Right hindlimb (tissue), 1 donor: Measurements from ENCODE around the gene AKAP17A.
"Not testable (repeated sequence)": the region's sequence is repeated elsewhere in the genome, so short reads cannot be mapped to it uniquely, and the experiment has no call there.

ENCODE experiments used
- DNase-seq: peaks from one replicate; pipeline ENCODE4 v3.0.0-alpha.2; 2018

The AKAP17A gene, protein sequence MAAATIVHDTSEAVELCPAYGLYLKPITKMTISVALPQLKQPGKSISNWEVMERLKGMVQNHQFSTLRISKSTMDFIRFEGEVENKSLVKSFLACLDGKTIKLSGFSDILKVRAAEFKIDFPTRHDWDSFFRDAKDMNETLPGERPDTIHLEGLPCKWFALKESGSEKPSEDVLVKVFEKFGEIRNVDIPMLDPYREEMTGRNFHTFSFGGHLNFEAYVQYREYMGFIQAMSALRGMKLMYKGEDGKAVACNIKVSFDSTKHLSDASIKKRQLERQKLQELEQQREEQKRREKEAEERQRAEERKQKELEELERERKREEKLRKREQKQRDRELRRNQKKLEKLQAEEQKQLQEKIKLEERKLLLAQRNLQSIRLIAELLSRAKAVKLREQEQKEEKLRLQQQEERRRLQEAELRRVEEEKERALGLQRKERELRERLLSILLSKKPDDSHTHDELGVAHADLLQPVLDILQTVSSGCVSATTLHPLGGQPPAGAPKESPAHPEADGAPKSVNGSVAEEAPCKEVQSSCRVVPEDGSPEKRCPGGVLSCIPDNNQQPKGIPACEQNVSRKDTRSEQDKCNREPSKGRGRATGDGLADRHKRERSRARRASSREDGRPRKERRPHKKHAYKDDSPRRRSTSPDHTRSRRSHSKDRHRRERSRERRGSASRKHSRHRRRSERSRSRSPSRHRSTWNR

DNA sequence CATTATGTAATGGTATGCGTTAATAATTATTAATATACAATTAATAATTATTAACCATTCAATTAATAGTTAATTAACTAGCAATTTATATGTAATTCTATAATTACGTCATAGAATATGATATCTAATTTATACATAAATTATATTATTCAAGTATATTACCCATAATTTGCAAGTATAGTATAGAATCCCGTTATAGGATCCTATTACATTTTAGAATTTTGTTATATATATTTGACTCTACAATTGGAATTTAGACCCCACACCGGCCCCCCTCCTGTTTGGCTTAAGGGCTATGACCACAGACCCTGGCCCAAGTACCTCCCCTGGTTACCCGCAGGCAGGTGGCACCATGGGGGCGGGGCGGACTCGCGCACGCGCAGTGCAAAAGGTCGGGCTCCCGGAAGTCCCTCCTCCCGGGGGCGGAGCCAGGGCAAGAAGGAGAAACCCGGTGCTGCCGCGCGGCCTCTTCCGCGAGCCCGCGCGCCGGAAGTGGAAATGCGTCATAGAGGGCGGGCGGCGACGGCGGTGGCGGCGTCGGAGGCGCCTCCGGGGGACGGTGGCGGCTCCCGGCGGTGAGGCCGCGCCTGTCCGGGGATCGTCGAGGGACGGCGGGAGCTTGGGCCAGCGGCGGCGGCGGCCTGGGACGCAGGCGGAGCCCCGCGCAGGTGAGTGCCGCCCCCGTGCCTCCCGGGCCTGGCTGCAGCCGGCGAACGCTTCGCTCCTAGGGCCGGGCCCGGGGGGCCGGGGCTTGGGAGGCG is at the start of gene AKAP17A:
Gene AKAP17A, plus strand, starts transcription at position 503 of the 761 bp plus-strand sequence. CDS start 1,859 bp downstream, outside the sequence.
- peak; percentile 98 for DNase-seq

DNA sequence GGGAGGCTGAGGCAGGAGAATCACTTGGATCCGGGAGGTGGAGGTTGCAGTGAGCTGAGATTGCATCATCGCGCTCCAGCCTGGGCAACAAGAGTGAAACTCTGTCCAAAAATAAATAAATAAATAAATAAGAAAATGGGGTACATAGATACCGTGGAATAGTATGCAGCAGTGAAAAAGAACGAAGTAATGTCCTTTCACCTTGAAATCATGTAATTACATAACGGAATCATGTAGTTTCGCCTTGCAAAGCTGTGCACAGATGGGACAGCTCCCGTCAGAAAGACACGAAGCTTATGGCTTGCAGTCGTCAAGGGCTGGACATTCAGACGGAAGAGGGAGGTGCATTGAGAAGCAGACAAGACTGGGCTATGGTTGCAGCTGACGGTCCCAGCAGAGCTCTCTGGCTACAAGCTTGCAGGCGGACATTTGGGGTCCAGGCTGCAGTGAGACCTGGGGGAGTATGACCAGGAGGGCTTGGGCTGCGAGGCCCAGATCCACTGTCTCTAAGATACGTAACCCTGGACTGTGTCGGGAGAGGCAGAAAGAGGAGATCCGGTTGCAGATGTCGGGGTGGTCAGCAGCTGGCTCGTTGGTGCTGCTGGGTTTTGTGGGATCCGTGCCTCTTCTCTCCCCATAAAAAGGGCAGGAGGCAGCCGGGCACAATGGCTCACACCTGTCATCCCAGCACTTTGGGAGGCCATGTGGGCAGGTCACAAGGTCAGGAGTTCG is 48.2 kb upstream of the AKAP17A start:
- DNase-seq, result no peak

DNA sequence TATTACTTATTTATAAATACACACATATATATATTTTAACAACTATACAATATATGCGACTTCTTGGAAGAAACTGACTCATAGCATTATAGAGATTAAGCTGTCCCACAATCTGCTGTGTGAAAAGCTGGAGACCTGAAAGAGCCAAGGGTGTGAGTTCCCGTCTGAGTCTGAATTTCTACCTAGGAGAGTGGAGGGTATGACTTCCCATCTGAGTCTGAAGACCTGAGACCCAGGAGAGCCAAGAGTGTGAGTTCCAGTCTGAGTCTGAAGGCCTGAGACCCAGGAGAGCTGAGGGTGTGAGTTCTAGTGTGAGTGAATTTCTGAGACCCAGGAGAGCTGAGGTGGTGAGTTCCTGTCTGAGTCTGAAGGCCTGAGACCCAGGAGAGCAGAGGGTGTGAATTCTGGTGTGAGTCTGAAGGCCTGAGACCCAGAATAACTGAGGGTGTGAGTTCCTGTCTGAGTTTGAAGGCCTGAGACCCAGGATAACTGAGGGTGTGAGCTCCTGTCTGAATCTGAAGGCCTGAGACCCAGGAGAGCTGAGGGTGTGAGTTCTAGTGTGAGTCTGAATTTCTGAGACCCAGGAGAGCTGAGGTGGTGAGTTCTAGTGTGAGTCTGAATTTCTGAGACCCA is 45.5 kb upstream of the AKAP17A start:
- DNase-seq, result no peak

DNA sequence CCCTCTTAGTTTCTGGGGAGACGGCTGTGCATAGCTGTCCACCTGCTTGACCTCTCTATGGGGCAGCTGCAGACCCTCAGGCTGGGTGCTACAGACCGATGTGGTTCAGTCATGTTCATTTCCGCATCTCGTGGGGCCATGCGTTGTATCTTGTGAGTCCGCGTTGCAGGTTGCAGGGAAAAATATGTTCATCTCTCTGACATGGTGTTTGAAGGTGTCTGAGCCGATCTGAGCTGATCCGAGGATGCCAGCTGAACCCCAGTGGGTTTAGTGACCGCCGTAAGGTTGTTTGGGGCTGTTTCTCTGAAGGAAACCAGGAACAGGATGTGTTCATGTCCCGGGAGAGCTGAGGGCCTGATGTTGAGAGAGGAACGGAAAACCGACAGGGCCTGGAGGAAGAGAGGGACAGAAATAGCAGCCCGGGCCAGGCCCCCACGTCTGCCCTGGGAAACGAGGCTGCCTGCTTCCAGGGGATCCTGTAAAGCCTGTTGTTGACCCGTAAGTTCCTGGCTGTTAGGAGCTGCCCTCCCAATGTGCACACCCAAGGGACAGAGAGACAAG is 44.6 kb upstream of the AKAP17A start:
- DNase-seq, result peak; percentile 29

DNA sequence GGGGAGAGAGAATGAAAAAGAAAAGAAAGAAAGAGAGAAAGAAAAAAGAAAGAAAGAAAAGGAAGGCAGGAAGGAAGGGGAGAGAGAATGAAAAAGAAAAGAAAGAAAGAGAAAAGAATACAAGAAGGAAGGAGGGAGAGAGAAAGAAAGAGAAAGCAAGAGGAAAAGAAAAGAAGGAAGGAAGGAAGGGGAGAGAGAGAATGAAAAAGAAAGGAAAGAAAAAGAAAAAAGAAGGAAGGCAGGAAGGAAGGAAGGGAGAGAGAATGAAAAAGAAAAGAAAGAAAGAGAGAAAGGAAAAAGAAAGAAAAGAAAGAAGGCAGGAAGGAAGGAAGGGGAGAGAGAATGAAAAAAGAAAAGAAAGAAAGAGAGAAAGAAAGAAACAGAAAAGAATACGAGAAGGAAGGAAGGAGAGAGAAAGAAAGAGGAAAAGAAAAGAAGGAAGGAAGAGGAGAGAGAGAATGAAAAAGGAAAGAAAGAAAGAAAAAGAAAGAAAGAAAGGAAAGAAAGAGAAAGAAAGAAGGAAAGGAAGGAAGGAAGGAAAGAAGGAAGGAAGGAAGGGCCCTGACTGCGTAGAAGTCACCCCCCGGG is 39.4 kb upstream of the AKAP17A start:
- DNase-seq, result no peak

DNA sequence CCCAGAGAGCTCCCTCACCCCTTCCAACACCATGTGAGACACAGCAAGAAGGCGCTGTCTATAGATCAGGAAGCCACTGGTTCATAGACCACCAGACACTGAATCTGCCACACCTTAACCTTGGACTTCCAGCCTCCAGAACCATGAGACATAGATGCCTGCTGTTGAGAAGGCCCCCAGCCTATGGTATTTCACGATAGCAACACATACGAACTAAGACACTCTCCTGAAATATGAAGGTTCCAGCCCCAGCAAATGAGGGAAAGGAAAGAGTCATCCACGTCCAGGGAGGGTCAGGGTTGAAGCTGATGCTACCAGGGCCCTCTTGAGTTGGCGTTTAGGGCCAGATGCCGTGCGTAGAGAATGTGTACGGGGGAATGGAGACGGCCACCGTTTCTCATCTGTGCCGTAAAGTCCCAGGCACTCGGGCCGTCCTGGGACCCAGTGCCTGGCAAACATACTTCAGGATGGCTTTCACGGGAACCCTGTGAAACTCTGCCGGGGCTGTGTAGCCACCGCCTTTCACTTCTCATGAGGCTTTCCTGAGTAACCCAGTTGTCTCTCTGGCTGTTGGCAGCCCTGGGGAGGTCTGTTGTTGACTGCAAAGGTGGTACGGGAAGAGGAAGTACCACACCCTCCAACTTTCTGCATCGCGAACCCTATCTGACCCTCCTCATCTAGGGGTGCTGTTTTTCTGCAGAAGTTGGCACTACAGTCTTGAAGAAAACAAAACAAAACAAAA is 36.8 kb upstream of the AKAP17A start:
- no peak for DNase-seq

DNA sequence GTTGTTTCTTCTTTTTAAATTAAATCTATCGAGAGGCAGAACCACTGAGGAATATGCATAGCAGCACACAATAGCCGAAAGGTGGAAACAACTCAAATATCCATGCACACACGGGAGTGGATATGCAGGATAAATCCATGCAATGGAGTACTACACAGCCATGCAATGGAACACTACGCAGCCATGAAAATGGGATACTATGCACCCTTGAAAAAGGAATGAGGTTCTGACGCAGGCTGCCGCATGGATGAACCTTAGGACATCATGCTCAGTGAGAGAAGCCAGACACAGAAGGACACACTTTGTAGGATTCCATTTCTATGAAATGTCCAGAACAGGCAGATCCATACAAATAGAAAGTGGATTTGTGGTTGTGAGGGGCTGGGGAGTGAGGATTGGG is 36.0 kb upstream of the AKAP17A start:
- DNase-seq, result no peak

DNA sequence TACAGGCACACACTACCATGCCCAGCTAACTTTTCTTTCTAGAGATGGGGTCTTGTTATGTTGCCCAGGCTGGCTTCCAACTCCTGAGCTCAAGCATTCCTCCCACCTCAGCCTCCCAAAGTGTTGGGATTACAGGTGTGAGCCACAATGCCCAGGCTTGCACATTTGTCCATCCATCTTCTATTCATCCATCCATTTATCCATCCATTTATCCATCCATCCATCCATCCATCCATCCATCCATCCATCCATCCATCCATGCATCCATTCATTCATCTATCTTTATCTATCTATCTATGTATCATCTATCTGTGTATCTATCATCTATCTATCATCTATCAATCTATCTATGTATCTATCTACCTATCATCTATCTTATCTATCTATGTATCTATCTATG is 34.0 kb upstream of the AKAP17A start:
- not testable (repeated sequence) for DNase-seq

DNA sequence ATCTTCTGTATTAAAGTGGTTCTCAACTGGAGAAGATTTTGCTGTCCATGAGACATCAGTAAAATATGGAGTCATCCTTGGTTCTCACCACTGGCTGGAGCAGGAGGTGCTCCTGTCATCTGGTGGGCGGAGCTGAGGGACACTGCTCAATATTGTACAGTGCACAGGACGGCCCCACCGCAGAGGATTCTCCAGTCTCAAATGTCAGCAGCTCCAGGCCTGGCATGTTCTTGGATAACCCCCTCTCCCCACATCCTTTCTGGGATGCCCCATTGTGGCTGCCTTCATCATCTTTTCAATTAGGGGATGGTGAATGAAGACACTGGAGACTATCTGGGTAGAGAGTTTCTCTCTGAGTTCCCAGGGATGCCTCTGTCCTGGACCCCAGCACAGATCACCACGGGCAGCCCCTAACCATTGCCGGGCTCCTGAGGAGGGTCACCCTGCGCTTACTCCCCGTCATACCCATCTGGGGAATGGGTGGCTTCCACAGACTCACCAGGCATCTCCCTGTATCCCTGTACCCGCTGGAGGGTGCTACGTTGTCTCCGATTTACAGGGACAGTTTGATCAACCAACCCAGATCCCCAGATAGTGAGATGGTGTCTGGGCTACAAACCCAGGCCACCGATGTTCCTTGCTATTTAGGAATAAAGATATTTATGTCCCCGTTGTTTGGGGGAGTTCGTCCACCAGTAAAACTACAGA is 32.5 kb upstream of the AKAP17A start:
- DNase-seq, result no peak

DNA sequence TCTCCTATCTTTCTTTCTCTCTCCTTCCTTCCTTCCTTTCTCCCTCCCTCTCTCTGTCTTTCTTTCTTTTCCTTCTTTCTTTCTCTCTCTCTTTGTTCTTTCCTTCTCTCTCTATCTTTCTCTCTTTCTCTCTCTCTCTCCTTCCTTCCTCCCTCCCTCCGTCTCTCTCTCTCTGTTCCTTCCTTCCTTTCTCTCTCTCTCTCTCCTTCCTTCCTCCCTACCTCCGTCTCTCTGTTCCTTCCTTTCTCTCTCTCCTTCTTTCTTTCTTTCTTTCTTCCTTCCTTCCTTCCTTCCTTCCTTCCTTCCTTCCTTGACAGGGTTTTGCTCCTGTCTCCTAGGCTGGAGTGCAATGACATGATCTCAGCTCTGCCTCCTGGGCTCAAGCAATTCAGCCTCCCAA is 30.2 kb upstream of the AKAP17A start:
- DNase-seq, result no peak

DNA sequence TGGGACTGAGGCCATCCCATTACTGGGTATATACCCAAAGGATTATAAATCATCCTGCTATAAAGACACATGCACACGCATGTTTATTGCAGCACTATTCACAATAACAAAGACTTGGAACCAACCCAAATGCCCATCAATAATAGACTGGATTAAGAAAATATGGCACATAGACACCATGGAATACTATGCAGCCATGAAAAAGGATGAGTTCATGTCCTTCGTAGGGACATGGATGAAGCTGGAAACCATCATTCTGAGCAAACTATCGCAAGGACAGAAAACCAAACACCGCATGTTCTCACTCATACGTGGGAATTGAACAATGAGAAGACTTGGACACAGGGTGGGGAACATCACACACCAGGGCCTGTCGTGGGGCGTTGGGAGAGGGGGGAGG is 27.3 kb upstream of the AKAP17A start:
- not testable (repeated sequence) for DNase-seq

DNA sequence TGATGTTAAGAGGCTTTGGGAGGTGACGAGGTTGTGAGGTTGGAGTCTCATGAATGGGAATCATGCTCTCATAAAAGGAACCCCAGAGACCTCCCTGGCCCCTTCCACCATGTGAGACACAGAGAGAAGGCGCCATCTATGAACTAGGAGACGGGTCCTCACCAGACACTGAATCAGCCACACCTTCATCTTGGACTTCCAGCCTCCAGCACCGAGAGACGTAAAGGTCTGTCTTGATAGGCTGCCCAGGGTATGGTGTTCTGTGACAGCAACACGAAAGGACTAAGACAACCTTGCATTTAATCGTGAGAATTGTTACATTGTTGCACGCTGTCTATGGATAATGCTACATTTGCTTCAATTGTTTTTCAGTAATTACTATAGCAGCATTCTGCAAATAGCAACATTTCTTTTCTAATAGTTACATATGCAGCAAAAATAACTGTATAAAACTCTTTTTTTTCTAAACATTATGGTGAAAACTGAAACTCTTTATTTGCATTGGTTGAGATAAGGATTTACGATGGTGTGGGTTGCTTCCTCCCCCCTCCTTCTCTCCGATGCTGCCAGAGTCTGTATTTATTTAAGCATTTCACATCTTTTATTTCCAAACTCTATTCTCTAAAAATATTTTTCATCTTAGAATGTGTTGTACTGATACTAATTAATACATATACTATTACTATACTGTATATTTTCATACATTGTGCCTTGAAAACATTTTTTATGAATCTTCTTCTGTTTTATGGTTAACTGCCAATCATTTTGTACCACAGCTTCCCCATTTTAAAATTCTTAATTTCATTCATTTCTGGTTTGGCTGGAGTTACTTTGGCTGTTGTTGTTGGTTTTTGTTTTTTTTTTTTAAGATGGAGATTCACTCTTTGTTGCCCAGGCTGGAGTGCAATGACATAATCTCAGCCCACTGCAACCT is 26.4 kb upstream of the AKAP17A start:
- no peak for DNase-seq

DNA sequence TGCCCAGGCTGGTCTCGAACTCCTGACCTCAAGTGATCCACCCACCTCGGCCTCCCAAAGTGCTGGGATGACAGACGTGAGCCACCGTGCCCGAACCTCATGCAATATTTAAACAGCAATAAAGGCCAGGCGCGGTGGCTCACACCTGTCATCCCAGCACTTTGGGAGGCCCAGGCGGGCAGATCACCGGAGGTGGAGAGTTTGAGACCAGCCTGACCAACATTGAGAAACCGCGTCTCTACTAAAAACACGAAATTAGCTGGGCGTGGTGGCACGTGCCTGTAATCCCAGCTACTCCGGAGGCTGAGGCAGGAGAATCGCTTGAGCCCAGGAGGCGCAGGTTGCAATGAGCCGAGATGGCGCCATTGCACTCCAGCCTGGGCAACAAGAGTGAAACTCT is 17.2 kb upstream of the AKAP17A start:
- not testable (repeated sequence) for DNase-seq

DNA sequence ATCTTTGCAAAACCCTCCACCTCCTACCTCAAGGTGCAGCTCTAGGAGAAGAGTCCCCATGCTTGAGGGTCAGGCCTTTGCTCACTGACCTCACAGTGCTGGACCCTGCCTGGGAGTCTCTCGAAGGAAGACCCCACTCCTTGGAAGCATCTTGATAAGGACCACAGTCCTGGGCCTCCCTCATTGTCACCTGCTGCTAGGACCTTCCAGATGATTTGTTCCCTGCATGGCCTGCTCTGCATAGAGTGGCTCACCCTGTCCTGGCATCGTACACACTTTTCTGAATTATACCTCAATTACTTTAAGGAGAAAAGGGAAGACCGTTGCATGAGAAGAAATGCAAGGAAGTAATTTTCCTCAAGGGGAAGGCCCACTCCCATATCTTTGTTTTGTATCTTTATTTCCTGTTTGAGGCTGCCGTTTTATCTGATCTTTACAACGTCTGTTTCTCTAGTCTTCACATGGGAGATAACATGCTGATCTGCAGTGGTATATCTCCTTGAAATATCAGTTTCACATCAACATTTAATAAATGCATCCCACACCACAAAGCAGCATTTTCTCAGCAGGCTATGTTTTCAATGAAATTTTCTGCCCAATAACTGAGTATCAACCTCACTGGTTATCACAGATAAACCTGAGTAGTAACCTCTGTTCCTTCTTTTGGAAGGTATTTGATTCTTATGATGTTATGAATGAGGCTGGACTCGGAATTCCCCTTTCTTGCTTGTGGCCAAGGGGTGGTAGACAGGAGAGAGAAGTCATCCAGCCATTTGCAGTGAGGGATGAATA is 15.0 kb upstream of the AKAP17A start:
- no peak for DNase-seq

DNA sequence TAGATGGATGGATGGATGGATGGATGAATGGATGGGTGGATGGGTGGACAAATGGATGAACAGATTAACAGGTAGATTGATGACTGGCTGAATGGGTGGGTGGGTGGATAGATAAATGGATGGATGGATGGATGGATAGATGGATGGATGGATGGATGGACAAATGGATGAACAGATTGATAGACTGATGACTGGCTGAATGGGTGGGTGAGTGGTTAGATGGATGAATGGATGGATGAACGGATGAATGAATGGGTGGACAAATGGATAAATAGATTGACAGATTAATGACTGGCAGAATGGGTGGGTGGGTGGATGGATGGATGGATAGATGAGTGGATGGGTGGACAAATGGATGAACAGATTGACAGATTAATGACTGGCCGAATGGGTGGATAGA is 13.6 kb upstream of the AKAP17A start:
- DNase-seq, result no peak

DNA sequence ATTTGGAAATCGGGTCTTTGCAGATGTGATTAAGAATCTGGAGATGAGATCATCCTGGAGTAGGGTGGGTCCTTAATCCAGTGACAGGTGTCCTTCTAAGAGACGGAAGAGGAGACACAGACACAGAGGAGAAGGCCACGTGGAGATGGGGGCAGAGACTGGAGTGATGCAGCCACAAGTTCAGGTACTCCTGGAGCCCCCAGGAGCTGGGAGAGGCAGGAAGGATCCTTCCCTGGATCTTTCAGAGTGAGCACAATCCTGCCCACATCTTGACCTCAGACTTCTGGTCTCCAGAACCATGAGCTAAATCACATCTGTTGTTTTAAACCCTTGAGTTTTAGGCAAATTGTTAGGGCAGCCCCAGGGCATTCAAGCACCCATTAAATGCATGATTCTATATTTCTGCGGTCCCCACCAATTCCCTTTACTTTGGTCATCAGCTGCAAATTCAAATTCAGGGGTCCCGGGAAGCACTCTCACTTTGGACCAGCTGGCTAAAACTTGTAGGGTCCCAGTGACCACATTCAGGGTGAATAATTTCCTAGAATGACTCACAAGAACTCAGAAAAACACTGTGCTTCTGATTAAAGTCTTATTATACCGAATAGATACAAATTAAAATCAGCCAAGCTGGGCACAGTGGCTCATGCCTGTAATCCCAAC is 12.8 kb upstream of the AKAP17A start:
- DNase-seq, result no peak

DNA sequence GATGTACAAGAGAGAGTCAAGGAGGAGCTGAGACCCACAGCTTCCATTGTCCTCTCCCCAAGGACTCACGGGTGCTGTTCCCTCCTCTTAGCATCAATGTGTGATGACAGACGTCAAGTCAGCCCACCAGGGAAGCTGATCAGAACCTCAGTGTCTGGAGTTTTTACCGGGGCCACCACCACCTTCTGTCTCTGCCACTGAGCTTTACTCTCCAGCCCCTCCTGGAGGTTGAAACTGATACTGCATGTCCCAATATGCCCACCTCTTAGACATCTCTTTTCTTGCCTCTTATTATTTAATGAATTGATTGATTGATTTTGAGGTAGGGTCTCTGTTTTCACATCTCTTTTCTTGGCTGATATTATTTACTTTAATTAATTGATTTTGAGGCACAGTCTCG is 10.3 kb upstream of the AKAP17A start:
- DNase-seq, result peak; percentile 56
